GM18907 (cell line): ENCODE measurements around the gene VPS13D.
"Not testable (repeated sequence)": the region's sequence is repeated elsewhere in the genome, so short reads cannot be mapped to it uniquely, and the experiment has no call there.

Experiments
- ATAC-seq: cut with Tn5 transposase; IDR thresholded peaks from one replicate; pipeline ENCODE4 v1.9.1; 2021; ENCODE audit warnings: mild to moderate bottlenecking, moderate library complexity; ENCODE audit not compliant: unreplicated experiment

Gene VPS13D

GRCh38 chr1:12530462-12531178 is 300.8 kb downstream of the VPS13D start:
- no peak for ATAC-seq

GRCh38 chr1:12531179-12531499 is 301.3 kb downstream of the VPS13D start:
- ATAC-seq, result no peak

GRCh38 chr1:12532405-12533315 is 302.8 kb downstream of the VPS13D start:
- no peak for ATAC-seq

GRCh38 chr1:12536023-12536639 is 306.3 kb downstream of the VPS13D start:
- ATAC-seq, result no peak

GRCh38 chr1:12537294-12537693 is 307.5 kb downstream of the VPS13D start:
- no peak for ATAC-seq

- no peak for ATAC-seq
Observed at GRCh38 chr1:12537906-12538461, 308.2 kb downstream of the VPS13D start.

GRCh38 chr1:12538536-12538935 is 308.7 kb downstream of the VPS13D start:
- not testable (repeated sequence) for ATAC-seq

- ATAC-seq, result no peak
Observed at GRCh38 chr1:12539320-12539704, 309.5 kb downstream of the VPS13D start.

GRCh38 chr1:12539705-12540579 is 310.1 kb downstream of the VPS13D start:
- no peak for ATAC-seq

GRCh38 chr1:12540580-12541273 is 310.9 kb downstream of the VPS13D start:
- ATAC-seq, result no peak

- no peak for ATAC-seq
Observed at GRCh38 chr1:12541274-12542137, 311.7 kb downstream of the VPS13D start.

GRCh38 chr1:12542138-12542465 is 312.3 kb downstream of the VPS13D start:
- no peak for ATAC-seq

- no peak for ATAC-seq
Observed at GRCh38 chr1:12542616-12543592, 313.1 kb downstream of the VPS13D start.

GRCh38 chr1:12543740-12544154 is 313.9 kb downstream of the VPS13D start:
- no peak for ATAC-seq

GRCh38 chr1:12544357-12544756 is 314.5 kb downstream of the VPS13D start:
- no peak for ATAC-seq

- ATAC-seq, result no peak
Observed at GRCh38 chr1:12544992-12545391, 315.2 kb downstream of the VPS13D start.

- no peak for ATAC-seq
Observed at GRCh38 chr1:12546771-12547585, 317.1 kb downstream of the VPS13D start.
